HG02852 (cell line): Measurements from ENCODE around the gene SPRR2D.
"Not testable (repeated sequence)": the region's sequence is repeated elsewhere in the genome, so short reads cannot be mapped to it uniquely, and the experiment has no call there.

ENCODE experiments used
- ATAC-seq: cut with Tn5 transposase; IDR thresholded peaks from one replicate; pipeline ENCODE4 v1.9.1; 2021; ENCODE audit warnings: mild to moderate bottlenecking, moderate library complexity; ENCODE audit not compliant: unreplicated experiment

SPRR2D gene

DNA sequence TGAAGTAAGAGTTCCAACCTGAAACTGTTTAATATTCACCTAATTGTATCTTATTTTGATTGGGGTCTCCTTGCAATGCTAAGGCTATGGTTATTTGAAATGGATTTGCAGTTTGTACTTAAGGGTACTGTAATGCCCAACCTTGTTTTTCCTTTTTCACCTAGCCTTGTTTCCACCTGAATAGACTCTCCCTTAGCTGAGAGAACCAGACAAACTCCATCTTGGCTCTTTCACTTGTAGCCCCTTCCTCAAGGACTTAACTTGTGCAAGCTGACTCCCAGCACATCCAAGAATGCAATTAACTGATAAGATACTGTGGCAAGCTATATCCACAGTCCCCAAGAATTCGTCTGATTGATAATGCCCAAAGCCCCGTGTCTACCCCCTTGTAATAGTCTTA is 19.1 kb downstream of the SPRR2D start:
- ATAC-seq, result not testable (repeated sequence)

DNA sequence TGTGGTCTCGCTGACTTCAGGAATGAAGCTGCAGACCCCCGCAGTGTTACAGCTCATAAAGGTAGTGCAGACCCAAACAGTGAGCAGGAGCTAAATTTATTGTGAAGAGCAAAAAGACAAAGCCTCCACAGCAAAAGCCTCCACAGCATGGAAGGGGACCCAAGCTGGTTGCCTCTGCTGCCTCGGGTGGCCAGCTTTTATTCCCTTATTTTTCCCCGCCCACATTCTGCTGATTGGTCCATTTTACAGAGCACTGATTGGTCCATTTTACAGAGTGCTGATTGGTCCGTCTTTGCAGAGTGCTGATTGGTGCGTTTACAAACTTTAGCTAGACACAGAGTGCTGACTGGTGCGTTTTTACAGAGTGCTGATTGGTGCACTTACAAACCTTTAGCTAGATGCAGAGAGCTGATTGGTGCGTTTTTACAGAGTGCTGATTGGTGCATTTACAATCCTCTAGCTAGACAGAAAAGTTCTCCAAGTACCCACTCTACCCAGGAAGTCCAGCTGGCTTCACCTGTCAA is 29.6 kb downstream of the SPRR2D start:
- not testable (repeated sequence) for ATAC-seq

DNA sequence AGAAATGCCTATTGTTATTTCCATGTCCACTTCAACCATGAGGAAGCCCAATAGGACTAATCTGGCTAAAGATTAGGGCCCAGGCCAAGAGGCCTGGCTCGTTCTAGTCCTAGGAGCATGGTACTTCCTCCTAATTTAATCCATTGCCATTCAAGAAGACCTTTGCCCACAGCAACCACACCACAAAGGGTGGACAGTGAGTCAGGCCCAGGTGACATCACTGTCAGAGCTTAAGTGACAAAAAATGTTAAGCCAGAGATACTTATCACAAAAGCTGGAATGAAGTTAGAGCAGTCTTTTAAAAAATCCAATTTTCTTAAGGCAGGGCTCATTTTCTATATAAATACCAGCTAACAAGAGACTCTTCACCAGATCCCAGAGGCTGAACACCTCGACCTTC is 39.5 kb downstream of the SPRR2D start, which contains the start of gene SPRR3:
Gene SPRR3, plus strand, starts transcription at position 368 of the 400 bp plus-strand sequence. CDS start 1,272 bp downstream, outside the sequence.
- no peak for ATAC-seq

DNA sequence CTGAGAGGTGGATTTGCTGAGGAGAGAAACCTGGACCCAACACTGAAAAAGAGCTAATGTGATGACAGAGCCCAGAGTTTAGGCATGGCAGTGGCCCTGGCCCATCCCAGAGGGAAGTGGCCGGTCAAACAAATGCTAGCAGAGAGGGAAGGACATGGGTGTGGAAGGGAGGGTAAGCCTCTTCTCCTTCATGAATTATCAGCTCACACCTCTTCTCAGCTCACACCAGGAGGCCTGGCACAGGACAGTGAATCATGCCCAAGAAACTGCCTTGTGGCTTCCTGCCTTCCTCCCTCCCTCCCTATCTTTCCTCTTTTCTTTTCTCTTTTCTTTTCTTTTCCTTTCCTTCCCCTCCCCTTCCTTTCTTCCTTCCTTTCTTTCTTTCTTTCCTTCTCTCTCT is 40.6 kb downstream of the SPRR2D start:
- no peak for ATAC-seq

DNA sequence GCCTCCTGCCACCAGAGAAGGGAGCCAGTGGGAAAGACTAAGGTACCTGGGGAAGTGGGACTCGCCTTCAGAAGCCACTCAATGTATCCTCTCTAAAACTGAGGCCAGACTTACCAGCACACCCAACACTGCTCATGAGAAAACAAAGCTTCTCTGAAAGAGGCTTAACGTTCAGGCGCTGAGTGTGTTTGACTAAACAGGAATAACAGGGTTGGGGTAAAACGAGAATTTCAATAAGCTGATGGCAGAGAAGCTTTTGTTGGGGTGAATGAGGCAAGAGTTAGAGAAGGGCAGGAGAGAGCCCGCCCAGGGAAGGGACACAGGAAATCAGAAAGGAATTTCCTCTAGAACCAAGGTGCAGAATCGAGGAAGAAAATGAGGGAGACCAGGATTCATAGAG is 41.1 kb downstream of the SPRR2D start:
- no peak for ATAC-seq

DNA sequence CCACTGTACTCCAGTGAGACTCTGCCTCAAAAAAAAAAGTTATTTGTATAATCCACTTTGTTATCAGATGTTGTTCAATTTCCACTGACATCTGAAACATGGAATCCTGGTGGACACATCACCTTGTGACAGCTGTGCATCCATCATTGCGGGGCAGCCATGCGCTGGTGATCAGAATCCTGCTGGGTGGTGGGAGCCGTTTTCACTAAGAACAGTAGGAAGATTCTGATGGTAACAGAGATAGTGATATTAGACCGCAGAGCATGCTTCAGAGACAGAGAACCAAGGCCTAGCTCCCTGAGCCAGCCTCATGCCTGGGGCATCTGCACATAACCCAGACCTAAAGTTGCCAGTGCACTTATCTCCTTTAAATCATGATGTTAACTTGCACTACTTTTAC is 42.4 kb downstream of the SPRR2D start:
- ATAC-seq, result no peak

DNA sequence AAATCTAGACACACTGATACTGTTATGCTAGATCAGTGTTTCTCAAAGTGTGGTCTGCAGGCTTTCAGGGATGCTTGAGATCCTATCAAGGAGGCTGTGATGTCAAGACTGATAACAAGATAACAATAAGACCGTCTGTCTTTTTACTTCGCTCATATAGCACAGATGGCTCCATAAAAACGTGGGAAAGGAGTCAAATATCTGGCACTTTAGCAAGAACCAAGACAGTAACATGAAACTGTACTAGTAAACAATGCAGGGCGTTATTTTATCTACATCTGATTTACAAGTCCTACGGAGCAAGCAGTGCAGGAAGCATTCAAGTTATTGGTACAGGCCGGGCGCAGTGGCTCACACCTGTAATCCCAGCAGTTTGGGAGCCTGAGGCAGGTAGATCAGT is 43.0 kb downstream of the SPRR2D start:
- no peak for ATAC-seq

DNA sequence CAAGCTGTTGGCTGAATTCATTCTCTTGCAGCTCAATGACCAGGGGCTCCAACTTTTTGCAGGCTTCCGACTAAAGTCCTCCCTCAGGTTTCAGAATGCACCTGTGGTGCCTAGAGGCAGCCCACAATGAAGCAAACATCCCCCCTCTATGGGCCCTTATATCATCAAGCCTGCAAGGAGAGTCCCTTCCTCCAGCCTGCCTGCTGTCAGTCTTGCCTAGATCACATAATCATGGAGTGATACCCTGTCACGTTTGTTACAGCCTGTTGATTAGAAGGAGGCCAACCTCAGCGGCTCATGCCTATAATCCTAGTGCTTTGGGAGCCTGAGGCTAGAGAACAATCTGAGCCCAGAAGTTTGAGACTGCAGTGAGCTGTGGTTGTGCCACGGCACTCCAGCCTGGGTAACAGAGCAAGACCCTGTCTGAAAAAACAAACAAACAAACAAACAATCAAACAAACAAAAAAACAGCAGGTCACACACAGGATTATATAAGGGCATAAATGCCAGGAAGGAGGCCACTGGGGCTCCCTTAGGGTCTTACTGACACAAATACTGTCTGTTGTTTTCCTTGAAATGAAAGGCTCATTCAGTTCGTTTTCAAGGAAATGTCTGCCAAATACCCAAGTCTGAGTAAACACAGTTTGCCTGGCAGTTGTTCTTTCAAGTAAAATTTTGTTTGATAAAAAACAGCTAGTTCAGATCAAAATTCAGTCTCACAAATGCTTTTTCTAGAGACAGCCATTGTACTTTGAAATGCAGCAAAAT is 44.1 kb downstream of the SPRR2D start:
- ATAC-seq, result no peak

DNA sequence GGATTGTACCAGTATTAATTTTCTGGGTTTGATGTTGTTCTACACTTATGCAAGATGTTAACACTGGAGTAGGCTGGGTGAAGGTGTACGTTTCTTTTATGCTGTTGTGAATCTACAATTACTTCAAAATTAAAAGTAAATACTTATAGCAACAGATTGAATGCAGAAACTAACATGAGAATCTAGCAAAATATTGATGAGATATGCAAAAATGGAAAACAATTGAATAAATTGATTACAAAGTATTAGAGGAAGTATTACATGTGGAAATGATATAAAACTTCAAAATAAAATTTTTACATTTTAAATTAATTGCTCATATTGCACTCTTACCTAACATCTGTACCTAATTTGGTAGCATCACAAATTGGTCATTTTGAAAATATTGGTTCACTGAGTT is 45.1 kb downstream of the SPRR2D start:
- no peak for ATAC-seq

DNA sequence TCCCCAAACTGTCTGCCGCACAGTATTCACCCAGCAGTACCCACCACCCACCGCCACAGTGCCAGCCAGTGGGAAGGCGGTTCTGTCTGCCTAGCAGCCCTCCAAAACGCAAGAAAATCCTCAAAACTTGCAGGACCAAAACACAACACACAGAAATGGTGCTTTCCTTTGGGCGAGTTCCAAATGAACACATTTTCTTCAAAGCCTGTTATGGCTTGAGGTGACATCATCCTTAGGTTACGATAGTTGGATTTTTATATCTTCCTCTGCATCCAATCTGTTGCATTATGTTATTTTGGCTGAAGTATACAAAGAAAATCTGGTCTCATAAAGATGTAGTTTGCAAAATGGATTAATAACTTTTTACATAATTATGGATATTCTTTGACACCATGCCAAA is 47.7 kb downstream of the SPRR2D start:
- no peak for ATAC-seq
